HCT116 (cell line): ENCODE measurements around the gene AK4. TPM values are rescaled to one million over a fixed set of nuclear protein-coding genes. Genes with fewer than 3 reads are reported as not detected.

ENCODE experiments used
- ATAC-seq: fragments of 200-7000 bp; cut with Tn5 transposase; 2 replicates; pipeline ENCODE4 v1.9.1; 2020; ENCODE audit warnings: mild to moderate bottlenecking, moderate library complexity
- BruUV-seq: library from RNA; stranded (reverse); fragments of 400-500 nt; replicated peaks from 2 replicates; lab custom pipeline; 2021; lab: Mats Ljungman, UMichigan
- CTCF ChIA-PET: fragments of 300-600 bp; sonication (Branson Sonifier 250); formaldehyde crosslinking; loops from one replicate; lab custom pipeline; 2021; ENCODE audit warnings: antibody characterized with exemption; lab: Charles Lee
- POLR2A ChIA-PET: fragments of 300-600, 350-600 bp; sonication (Branson Sonifier 250); formaldehyde crosslinking; loops from one replicate; lab custom pipeline; 2021; ENCODE audit warnings: antibody characterized with exemption; lab: Charles Lee
- RAD21 ChIA-PET, 2 experiments: fragments of 300-600 bp; sonication (Branson Sonifier 250); formaldehyde crosslinking; loops; one replicate each; lab custom pipeline; 2023; ENCODE audit warnings: low total read pairs in 2 of 2; ENCODE audit not compliant: uncharacterized antibody in 2 of 2, unreplicated experiment in 2 of 2, low non-redundant PET in 1 of 2; lab: Charles Lee
- DNase-seq: peaks from one replicate; pipeline ENCODE4 v3.0.0-alpha.2; 2010; ENCODE audit warnings: low read depth, low spot score
- H2AFZ ChIP-seq: fragments of 200-600 bp; shearing (Covaris generic), sonication (generic); 2 replicates; pipeline ENCODE4 v1.6.1; 2017; ENCODE audit warnings: low read depth, mixed run types, mixed read lengths, antibody characterized with exemption, low read length; ENCODE audit not compliant: poor library complexity, severe bottlenecking
- H3K27ac ChIP-seq: 2 replicates; pipeline ENCODE4 v1.5.1; 2012; ENCODE audit warnings: low read depth, low read length
- H3K27me3 ChIP-seq: fragments of 200-600 bp; sonication (generic); 2 replicates; pipeline ENCODE4 v1.6.1; 2016; ENCODE audit warnings: mixed run types, low read length, mixed read lengths; ENCODE audit not compliant: insufficient read depth
- H3K36me3 ChIP-seq, 2 experiments: fragments of 200-500 bp in 1 of 2; fragments of 200-600 bp in 1 of 2; sonication (Bioruptor generic) in 1 of 2; sonication (generic) in 1 of 2; 2 replicates each; pipeline versions ENCODE4 v1.5.1 to v1.6.1; 2014 to 2016; ENCODE audit warnings: low read length in 2 of 2, inconsistent platforms in 1 of 2, mixed read lengths in 1 of 2, mixed run types in 1 of 2; ENCODE audit not compliant: insufficient read depth in 2 of 2, control insufficient read depth in 1 of 2
- H3K4me1 ChIP-seq, 2 experiments: fragments of 200-600 bp in 1 of 2; sonication (generic) in 1 of 2; 2 replicates each; pipeline versions ENCODE4 v1.5.1 to v1.6.1; 2012 to 2017; ENCODE audit warnings: low read length in 2 of 2, inconsistent platforms in 1 of 2, mild to moderate bottlenecking in 1 of 2, mixed read lengths in 1 of 2, mixed run types in 1 of 2, moderate library complexity in 1 of 2; ENCODE audit not compliant: insufficient read depth in 2 of 2, control insufficient read depth in 1 of 2
- H3K4me2 ChIP-seq: fragments of 200-600 bp; sonication (generic); 2 replicates; pipeline ENCODE4 v1.6.1; 2017; ENCODE audit warnings: mixed run types, low read length, mixed read lengths
- H3K4me3 ChIP-seq, 2 experiments: fragments of 200-600 bp in 1 of 2; sonication (generic) in 1 of 2; replicated peaks in 1 of 2; 2 replicates each; pipeline ENCODE4 v1.5.1; 2011 to 2016; ENCODE audit warnings: low read length in 2 of 2, control low read depth in 1 of 2, low read depth in 1 of 2, mild to moderate bottlenecking in 1 of 2, mixed read lengths in 1 of 2, mixed run types in 1 of 2
- H3K79me2 ChIP-seq: fragments of 200-600 bp; sonication (generic); 2 replicates; pipeline ENCODE4 v1.6.1; 2017; ENCODE audit warnings: mild to moderate bottlenecking, mixed run types, low read length, moderate library complexity, mixed read lengths; ENCODE audit not compliant: insufficient read depth
- H3K9ac ChIP-seq: fragments of 200-600 bp; sonication (generic); 2 replicates; pipeline ENCODE4 v1.6.1; 2016; ENCODE audit warnings: low read length, mixed read lengths
- H3K9me2 ChIP-seq: fragments of 200-600 bp; sonication (generic), shearing (Covaris generic); 2 replicates; pipeline ENCODE4 v1.6.1; 2017; ENCODE audit warnings: mixed run types, mild to moderate bottlenecking, moderate library complexity; ENCODE audit not compliant: insufficient read depth
- H3K9me3 ChIP-seq, 2 experiments: fragments of 200-500 bp in 1 of 2; fragments of 200-600 bp in 1 of 2; sonication (Bioruptor generic) in 1 of 2; sonication (generic) in 1 of 2; 2 replicates each; pipeline ENCODE4 v1.6.1; 2014 to 2017; ENCODE audit warnings: low read length in 2 of 2, mixed read lengths in 2 of 2, inconsistent platforms in 1 of 2, low read depth in 1 of 2, mild to moderate bottlenecking in 1 of 2, mixed run types in 1 of 2, moderate library complexity in 1 of 2; ENCODE audit not compliant: control insufficient read depth in 1 of 2, insufficient read depth in 1 of 2
- H4K20me1 ChIP-seq: fragments of 200-600 bp; sonication (generic), shearing (Covaris generic); 2 replicates; pipeline ENCODE4 v1.6.1; 2017; ENCODE audit warnings: mixed run types, mild to moderate bottlenecking, moderate library complexity; ENCODE audit not compliant: insufficient read depth
- ATF3 ChIP-seq: IDR thresholded peaks from 2 replicates; pipeline ENCODE4 v1.6.1; 2012
- CEBPB ChIP-seq: IDR thresholded peaks from 2 replicates; pipeline ENCODE4 v1.6.1; 2012; ENCODE audit warnings: low read depth
- EZH2 ChIP-seq: fragments of 200-600 bp; sonication (generic); IDR thresholded peaks from 2 replicates; pipeline ENCODE4 v1.6.1; 2017; ENCODE audit warnings: antibody characterized with exemption, mixed run types
- FOSL1 ChIP-seq: IDR thresholded peaks from 2 replicates; pipeline ENCODE4 v1.6.1; 2012; ENCODE audit warnings: low read depth
- MAX ChIP-seq: IDR thresholded peaks from 2 replicates; pipeline ENCODE4 v1.6.1; 2012
- RAD21 ChIP-seq: IDR thresholded peaks from 2 replicates; pipeline ENCODE4 v1.6.1; 2012; ENCODE audit warnings: low read depth, mild to moderate bottlenecking
- SP1 ChIP-seq: IDR thresholded peaks from 2 replicates; pipeline ENCODE4 v1.6.1; 2012; ENCODE audit warnings: low read depth
- SRF ChIP-seq: IDR thresholded peaks from 2 replicates; pipeline ENCODE4 v1.6.1; 2012; ENCODE audit warnings: low read depth
- TCF7L2 ChIP-seq: IDR thresholded peaks from 2 replicates; pipeline ENCODE4 v1.7.0; 2011; ENCODE audit warnings: borderline replicate concordance, inconsistent platforms; ENCODE audit not compliant: insufficient read depth, insufficient read length; ENCODE audit errors: extremely low read depth
- intact Hi-C: fragments of 100-400 bp; cut with micrococcal nuclease; formaldehyde crosslinking; loops from 2 replicates; pipeline ENCODE4 v1.10.0; 2022
- total RNA-seq: library from RNA; stranded (reverse); gene quantifications from one replicate; pipeline ENCODE4 v1.2.1, GENCODE V29; 2021; ENCODE audit not compliant: unreplicated experiment
- TF ChIP-seq, protein P1 (sequence below): IDR thresholded peaks from 2 replicates; pipeline ENCODE4 v1.6.1; 2011; ENCODE audit warnings: mild to moderate bottlenecking, low read length, moderate library complexity; ENCODE audit not compliant: insufficient replicate concordance; ENCODE audit errors: extremely low read depth

AK4 gene
- total RNA-seq, 1 experiment from 2014 or later, result 51.5 TPM

DNA sequence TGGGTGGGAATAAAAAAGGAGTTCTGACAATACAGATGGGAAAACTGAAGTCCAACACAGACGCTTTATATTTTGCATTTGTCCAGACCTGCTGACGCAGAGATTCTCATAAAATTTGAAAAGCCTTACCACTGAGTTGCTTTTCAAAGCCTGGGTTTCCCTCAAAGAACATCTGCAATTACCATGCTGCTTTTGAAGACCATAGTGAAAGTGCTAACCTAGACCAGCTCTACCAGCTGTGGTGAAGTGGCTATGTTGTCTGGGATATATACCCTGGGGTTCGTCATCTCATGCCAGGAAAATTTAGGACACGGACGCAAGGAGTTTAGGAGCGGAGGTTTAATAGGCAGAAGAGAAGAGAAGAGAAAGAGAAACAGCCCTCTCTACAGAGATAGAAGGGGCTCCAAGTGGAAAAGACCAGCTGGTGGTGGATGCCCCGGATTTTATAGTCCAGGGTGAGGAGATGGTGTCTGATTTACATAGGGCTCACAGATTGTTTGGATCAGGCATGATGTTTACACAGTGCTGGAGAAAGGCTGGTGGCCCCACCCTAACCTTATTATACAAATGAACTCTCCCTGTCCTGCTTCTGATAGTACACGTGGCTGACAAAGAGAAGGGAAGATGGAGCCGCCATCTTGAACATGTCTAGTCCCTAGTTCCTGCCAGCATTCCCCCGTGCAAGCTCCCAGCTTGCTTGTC, 73.8 kb downstream of the AK4 start:
- ATAC-seq (no peak), DNase-seq (no peak)
- no peaks in the 10 kb centered on the region for H3K9me2 ChIP-seq
- no peak overlapping the region for H3K9ac ChIP-seq
- H3K27ac ChIP-seq, result no peak overlapping the region
- no peak overlapping the region for H3K4me2 ChIP-seq
- H3K79me2 ChIP-seq, result peaks cover 7% of the 10 kb centered on the region; the same call in 1 of the 2 replicates
- ChIA-PET RAD21 (no interaction called here), CTCF (no interaction called here), POLR2A (no interaction called here)
- H3K36me3 ChIP-seq, result peaks cover 5 to 18% of the 10 kb centered on the region in 2 experiments; a peak in 2 of 4 replicates
- intact Hi-C loops, result no loop called here
- H3K4me3 ChIP-seq, result no peak overlapping the region
- no peaks in the 10 kb centered on the region for H3K27me3 ChIP-seq
- no peaks in the 10 kb centered on the region for H3K4me1 ChIP-seq
- H3K9me3 ChIP-seq, result no peaks in the 10 kb centered on the region
- H4K20me1 ChIP-seq, result no peaks in the 10 kb centered on the region
- H2AFZ ChIP-seq, result no peak overlapping the region
- BruUV-seq, result no TSS peak
- TF ChIP-seq FOSL1 (no peak), EZH2 (no peak), ATF3 (no peak), MAX (no peak), CEBPB (no peak), TCF7L2 (no peak), RAD21 (no peak), SRF (no peak), SP1 (no peak)
- TF ChIP-seq, protein P1, sequence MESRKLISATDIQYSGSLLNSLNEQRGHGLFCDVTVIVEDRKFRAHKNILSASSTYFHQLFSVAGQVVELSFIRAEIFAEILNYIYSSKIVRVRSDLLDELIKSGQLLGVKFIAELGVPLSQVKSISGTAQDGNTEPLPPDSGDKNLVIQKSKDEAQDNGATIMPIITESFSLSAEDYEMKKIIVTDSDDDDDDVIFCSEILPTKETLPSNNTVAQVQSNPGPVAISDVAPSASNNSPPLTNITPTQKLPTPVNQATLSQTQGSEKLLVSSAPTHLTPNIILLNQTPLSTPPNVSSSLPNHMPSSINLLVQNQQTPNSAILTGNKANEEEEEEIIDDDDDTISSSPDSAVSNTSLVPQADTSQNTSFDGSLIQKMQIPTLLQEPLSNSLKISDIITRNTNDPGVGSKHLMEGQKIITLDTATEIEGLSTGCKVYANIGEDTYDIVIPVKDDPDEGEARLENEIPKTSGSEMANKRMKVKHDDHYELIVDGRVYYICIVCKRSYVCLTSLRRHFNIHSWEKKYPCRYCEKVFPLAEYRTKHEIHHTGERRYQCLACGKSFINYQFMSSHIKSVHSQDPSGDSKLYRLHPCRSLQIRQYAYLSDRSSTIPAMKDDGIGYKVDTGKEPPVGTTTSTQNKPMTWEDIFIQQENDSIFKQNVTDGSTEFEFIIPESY, result no peak
